Measurements from ENCODE around the gene TEKT5. TPM values are rescaled to one million over a fixed set of nuclear protein-coding genes. Genes with fewer than 3 reads are reported as not detected.

The TEKT5 gene
- polyA plus RNA-seq, 12 donors, result 0.16 to 0.29 TPM; not detected in 10

- DNase-seq, result peak; percentile 82
Observed at GRCh38 chr16:10579965-10580882, 114.5 kb downstream of the TEKT5 start, which contains the start of gene EMP2. Gene EMP2 (minus strand): TSS chr16:10580598. CDS start chr16:10547617, 32,981 bp downstream.

- no peak for DNase-seq
Observed at GRCh38 chr16:10579575-10579964, 115.2 kb downstream of the TEKT5 start.

GRCh38 chr16:10578474-10579316 is 116.0 kb downstream of the TEKT5 start:
- no peak for DNase-seq

Other genes with a start within 250 kb of the TEKT5 start
- gene EMP2, start 114.3 kb downstream of the TEKT5 start, polyA plus RNA-seq (ENCODE audit: insufficient read length in 12 of 12), result 100 to 1,000 TPM in 1 of 12 donors, 10 to 100 TPM in 11; 60.3 to 295 (median 66.0) TPM
- gene NUBP1, start 48.9 kb upstream of the TEKT5 start, polyA plus RNA-seq (ENCODE audit: insufficient read length in 12 of 12), result 10 to 100 TPM in 11 of 12 donors, not detected in 1; 25.7 to 35.7 (median 29.6) TPM
- 1 to 10 TPM in 11 of 12 donors, not detected in 1; 1.8 to 4.7 (median 3.0) TPM for gene TVP23A, start 123.9 kb upstream of the TEKT5 start, polyA plus RNA-seq (ENCODE audit: insufficient read length in 12 of 12)
- gene CIITA, start 182.3 kb upstream of the TEKT5 start, polyA plus RNA-seq (ENCODE audit: insufficient read length in 12 of 12), result 10 to 100 TPM in 1 of 12 donors, 1 to 10 TPM in 9, not detected in 2; 1.0 to 13.0 (median 1.9) TPM
- 10 to 100 TPM in 11 of 12 donors, not detected in 1; 14.5 to 60.7 (median 51.0) TPM for gene DEXI, start 247.5 kb upstream of the TEKT5 start, polyA plus RNA-seq (ENCODE audit: insufficient read length in 12 of 12)
- 10 to 100 TPM in 11 of 12 donors, not detected in 1; 11.8 to 16.1 (median 14.0) TPM for gene CLEC16A, start 249.6 kb upstream of the TEKT5 start, polyA plus RNA-seq (ENCODE audit: insufficient read length in 12 of 12)

Data from muscle of arm (tissue), 12 donors.